ENCODE data around the gene OSBPL2.

- TF ChIP-seq, protein P1, sequence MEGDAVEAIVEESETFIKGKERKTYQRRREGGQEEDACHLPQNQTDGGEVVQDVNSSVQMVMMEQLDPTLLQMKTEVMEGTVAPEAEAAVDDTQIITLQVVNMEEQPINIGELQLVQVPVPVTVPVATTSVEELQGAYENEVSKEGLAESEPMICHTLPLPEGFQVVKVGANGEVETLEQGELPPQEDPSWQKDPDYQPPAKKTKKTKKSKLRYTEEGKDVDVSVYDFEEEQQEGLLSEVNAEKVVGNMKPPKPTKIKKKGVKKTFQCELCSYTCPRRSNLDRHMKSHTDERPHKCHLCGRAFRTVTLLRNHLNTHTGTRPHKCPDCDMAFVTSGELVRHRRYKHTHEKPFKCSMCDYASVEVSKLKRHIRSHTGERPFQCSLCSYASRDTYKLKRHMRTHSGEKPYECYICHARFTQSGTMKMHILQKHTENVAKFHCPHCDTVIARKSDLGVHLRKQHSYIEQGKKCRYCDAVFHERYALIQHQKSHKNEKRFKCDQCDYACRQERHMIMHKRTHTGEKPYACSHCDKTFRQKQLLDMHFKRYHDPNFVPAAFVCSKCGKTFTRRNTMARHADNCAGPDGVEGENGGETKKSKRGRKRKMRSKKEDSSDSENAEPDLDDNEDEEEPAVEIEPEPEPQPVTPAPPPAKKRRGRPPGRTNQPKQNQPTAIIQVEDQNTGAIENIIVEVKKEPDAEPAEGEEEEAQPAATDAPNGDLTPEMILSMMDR (IDR thresholded peaks at IDR 0.05): no peak
- TF ChIP-seq, protein P2, sequence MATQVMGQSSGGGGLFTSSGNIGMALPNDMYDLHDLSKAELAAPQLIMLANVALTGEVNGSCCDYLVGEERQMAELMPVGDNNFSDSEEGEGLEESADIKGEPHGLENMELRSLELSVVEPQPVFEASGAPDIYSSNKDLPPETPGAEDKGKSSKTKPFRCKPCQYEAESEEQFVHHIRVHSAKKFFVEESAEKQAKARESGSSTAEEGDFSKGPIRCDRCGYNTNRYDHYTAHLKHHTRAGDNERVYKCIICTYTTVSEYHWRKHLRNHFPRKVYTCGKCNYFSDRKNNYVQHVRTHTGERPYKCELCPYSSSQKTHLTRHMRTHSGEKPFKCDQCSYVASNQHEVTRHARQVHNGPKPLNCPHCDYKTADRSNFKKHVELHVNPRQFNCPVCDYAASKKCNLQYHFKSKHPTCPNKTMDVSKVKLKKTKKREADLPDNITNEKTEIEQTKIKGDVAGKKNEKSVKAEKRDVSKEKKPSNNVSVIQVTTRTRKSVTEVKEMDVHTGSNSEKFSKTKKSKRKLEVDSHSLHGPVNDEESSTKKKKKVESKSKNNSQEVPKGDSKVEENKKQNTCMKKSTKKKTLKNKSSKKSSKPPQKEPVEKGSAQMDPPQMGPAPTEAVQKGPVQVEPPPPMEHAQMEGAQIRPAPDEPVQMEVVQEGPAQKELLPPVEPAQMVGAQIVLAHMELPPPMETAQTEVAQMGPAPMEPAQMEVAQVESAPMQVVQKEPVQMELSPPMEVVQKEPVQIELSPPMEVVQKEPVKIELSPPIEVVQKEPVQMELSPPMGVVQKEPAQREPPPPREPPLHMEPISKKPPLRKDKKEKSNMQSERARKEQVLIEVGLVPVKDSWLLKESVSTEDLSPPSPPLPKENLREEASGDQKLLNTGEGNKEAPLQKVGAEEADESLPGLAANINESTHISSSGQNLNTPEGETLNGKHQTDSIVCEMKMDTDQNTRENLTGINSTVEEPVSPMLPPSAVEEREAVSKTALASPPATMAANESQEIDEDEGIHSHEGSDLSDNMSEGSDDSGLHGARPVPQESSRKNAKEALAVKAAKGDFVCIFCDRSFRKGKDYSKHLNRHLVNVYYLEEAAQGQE (IDR thresholded peaks at IDR 0.05; ENCODE audit: insufficient read depth in 1 of 2, low read depth in 2 of 2, low read length in 1 of 2): no peak
- TF ChIP-seq SIN3A (IDR thresholded peaks at IDR 0.05; ENCODE audit: borderline replicate concordance, insufficient read depth, low read depth, low read length) (no peak), POLR2AphosphoS5 (IDR thresholded peaks at IDR 0.05; ENCODE audit: low read depth, low read length) (no peak)
Measured at GRCh38 chr20:62289131-62289530, 50.8 kb downstream of the OSBPL2 start.
